ENCODE measurements around the gene CNPPD1. TPM values are rescaled to one million over a fixed set of nuclear protein-coding genes. Genes with fewer than 3 reads are reported as not detected.

Gene CNPPD1
- total and polyA plus RNA-seq, 4 donors: 27.5 to 57.5 (median 45.8) TPM

GRCh38 chr2:219218217-219218731 lies 41.5 kb upstream of the CNPPD1 start:
- Histone ChIP-seq H3K4me3 (ENCODE audit: low read depth, low read length) (peak overlapping the region; percentile 64), H3K4me1 (ENCODE audit: control insufficient read depth, insufficient read depth, low read length) (peaks cover 51% of the 10 kb centered on the region), H3K27me3 (ENCODE audit: control insufficient read depth, insufficient read depth, low read length) (no peaks in the 10 kb centered on the region), H3K27ac (ENCODE audit: low read depth, low read length) (peak overlapping the region; percentile 97), H3K36me3 (ENCODE audit: control insufficient read depth, insufficient read depth, low read length) (peaks cover 71% of the 10 kb centered on the region), H3K9me3 (ENCODE audit: control insufficient read depth, insufficient read depth, low read length) (no peaks in the 10 kb centered on the region)
- peak in 3 of 6 donors; percentile 59 to 67 (median 61) for DNase-seq (ENCODE audit: low read depth in 4 of 6, low spot score in 6 of 6)
- under 1% methylated on average over 37 of the region's 37 CpGs for WGBS (ENCODE audit: insufficient coverage)

GRCh38 chr2:219216535-219216915 lies 39.8 kb upstream of the CNPPD1 start:
- no peak overlapping the region for H3K4me3 ChIP-seq (ENCODE audit: low read depth, low read length)
- WGBS (ENCODE audit: insufficient coverage): 90% methylated on average over 6 of the region's 6 CpGs
- peaks cover 69% of the 10 kb centered on the region for H3K36me3 ChIP-seq (ENCODE audit: control insufficient read depth, insufficient read depth, low read length)
- no peaks in the 10 kb centered on the region for H3K9me3 ChIP-seq (ENCODE audit: control insufficient read depth, insufficient read depth, low read length)
- no peak for DNase-seq (ENCODE audit: low read depth in 4 of 6, low spot score in 6 of 6)
- peaks cover 51% of the 10 kb centered on the region for H3K4me1 ChIP-seq (ENCODE audit: control insufficient read depth, insufficient read depth, low read length)
- no peaks in the 10 kb centered on the region for H3K27me3 ChIP-seq (ENCODE audit: control insufficient read depth, insufficient read depth, low read length)
- no peak overlapping the region for H3K27ac ChIP-seq (ENCODE audit: low read depth, low read length)

- no peak for DNase-seq (ENCODE audit: low read depth in 4 of 6, low spot score in 6 of 6)
- WGBS (ENCODE audit: insufficient coverage): 94% methylated on average over 27 of the region's 27 CpGs
- H3K27ac ChIP-seq (ENCODE audit: low read depth, low read length): no peak overlapping the region
- H3K4me1 ChIP-seq (ENCODE audit: control insufficient read depth, insufficient read depth, low read length): peaks cover 50% of the 10 kb centered on the region
- peaks cover 69% of the 10 kb centered on the region for H3K36me3 ChIP-seq (ENCODE audit: control insufficient read depth, insufficient read depth, low read length)
- H3K4me3 ChIP-seq (ENCODE audit: low read depth, low read length): no peak overlapping the region
- no peaks in the 10 kb centered on the region for H3K27me3 ChIP-seq (ENCODE audit: control insufficient read depth, insufficient read depth, low read length)
- no peaks in the 10 kb centered on the region for H3K9me3 ChIP-seq (ENCODE audit: control insufficient read depth, insufficient read depth, low read length)
Observed at GRCh38 chr2:219215871-219216534, 39.3 kb upstream of the CNPPD1 start.

- Histone ChIP-seq H3K4me1 (ENCODE audit: control insufficient read depth, insufficient read depth, low read length) (peaks cover 40% of the 10 kb centered on the region), H3K9me3 (ENCODE audit: control insufficient read depth, insufficient read depth, low read length) (no peaks in the 10 kb centered on the region), H3K4me3 (ENCODE audit: low read depth, low read length) (no peak overlapping the region), H3K27me3 (ENCODE audit: control insufficient read depth, insufficient read depth, low read length) (no peaks in the 10 kb centered on the region), H3K36me3 (ENCODE audit: control insufficient read depth, insufficient read depth, low read length) (peaks cover 69% of the 10 kb centered on the region), H3K27ac (ENCODE audit: low read depth, low read length) (no peak overlapping the region)
- no peak for DNase-seq (ENCODE audit: low read depth in 4 of 6, low spot score in 6 of 6)
- WGBS (ENCODE audit: insufficient coverage): 99% methylated on average over 5 of the region's 6 CpGs
Observed at GRCh38 chr2:219214786-219215185, 38.1 kb upstream of the CNPPD1 start.

GRCh38 chr2:219214141-219214540 lies 37.4 kb upstream of the CNPPD1 start:
- Histone ChIP-seq H3K27me3 (ENCODE audit: control insufficient read depth, insufficient read depth, low read length) (no peaks in the 10 kb centered on the region), H3K4me3 (ENCODE audit: low read depth, low read length) (no peak overlapping the region), H3K36me3 (ENCODE audit: control insufficient read depth, insufficient read depth, low read length) (peaks cover 67% of the 10 kb centered on the region), H3K4me1 (ENCODE audit: control insufficient read depth, insufficient read depth, low read length) (peaks cover 33% of the 10 kb centered on the region), H3K27ac (ENCODE audit: low read depth, low read length) (no peak overlapping the region), H3K9me3 (ENCODE audit: control insufficient read depth, insufficient read depth, low read length) (no peaks in the 10 kb centered on the region)
- 98% methylated on average over 10 of the region's 15 CpGs for WGBS (ENCODE audit: insufficient coverage)
- DNase-seq (ENCODE audit: low read depth in 4 of 6, low spot score in 6 of 6): no peak

GRCh38 chr2:219213486-219214071 lies 36.9 kb upstream of the CNPPD1 start:
- DNase-seq (ENCODE audit: low read depth in 4 of 6, low spot score in 6 of 6): no peak
- 93% methylated on average over 10 of the region's 10 CpGs for WGBS (ENCODE audit: insufficient coverage)
- Histone ChIP-seq H3K27ac (ENCODE audit: low read depth, low read length) (no peak overlapping the region), H3K27me3 (ENCODE audit: control insufficient read depth, insufficient read depth, low read length) (no peaks in the 10 kb centered on the region), H3K4me1 (ENCODE audit: control insufficient read depth, insufficient read depth, low read length) (peaks cover 28% of the 10 kb centered on the region), H3K36me3 (ENCODE audit: control insufficient read depth, insufficient read depth, low read length) (peaks cover 72% of the 10 kb centered on the region), H3K4me3 (ENCODE audit: low read depth, low read length) (no peak overlapping the region), H3K9me3 (ENCODE audit: control insufficient read depth, insufficient read depth, low read length) (no peaks in the 10 kb centered on the region)

- Histone ChIP-seq H3K4me1 (ENCODE audit: control insufficient read depth, insufficient read depth, low read length) (peaks cover 27% of the 10 kb centered on the region), H3K9me3 (ENCODE audit: control insufficient read depth, insufficient read depth, low read length) (no peaks in the 10 kb centered on the region), H3K36me3 (ENCODE audit: control insufficient read depth, insufficient read depth, low read length) (peaks cover 77% of the 10 kb centered on the region), H3K27ac (ENCODE audit: low read depth, low read length) (no peak overlapping the region), H3K27me3 (ENCODE audit: control insufficient read depth, insufficient read depth, low read length) (no peaks in the 10 kb centered on the region), H3K4me3 (ENCODE audit: low read depth, low read length) (no peak overlapping the region)
- DNase-seq (ENCODE audit: low read depth in 4 of 6, low spot score in 6 of 6): no peak
- WGBS (ENCODE audit: insufficient coverage): 95% methylated on average over 8 of the region's 8 CpGs
Observed at GRCh38 chr2:219213026-219213415, 36.3 kb upstream of the CNPPD1 start.

- Histone ChIP-seq H3K9me3 (ENCODE audit: control insufficient read depth, insufficient read depth, low read length) (no peaks in the 10 kb centered on the region), H3K36me3 (ENCODE audit: control insufficient read depth, insufficient read depth, low read length) (peaks cover 69% of the 10 kb centered on the region), H3K27me3 (ENCODE audit: control insufficient read depth, insufficient read depth, low read length) (no peaks in the 10 kb centered on the region), H3K4me3 (ENCODE audit: low read depth, low read length) (no peak overlapping the region), H3K27ac (ENCODE audit: low read depth, low read length) (no peak overlapping the region), H3K4me1 (ENCODE audit: control insufficient read depth, insufficient read depth, low read length) (peaks cover 22% of the 10 kb centered on the region)
- no peak for DNase-seq (ENCODE audit: low read depth in 4 of 6, low spot score in 6 of 6)
- 100% methylated on average over 1 of the region's 9 CpGs for WGBS (ENCODE audit: insufficient coverage)
Observed at GRCh38 chr2:219210886-219211362, 34.2 kb upstream of the CNPPD1 start.

- peaks cover 20% of the 10 kb centered on the region for H3K4me1 ChIP-seq (ENCODE audit: control insufficient read depth, insufficient read depth, low read length)
- peaks cover 63% of the 10 kb centered on the region for H3K36me3 ChIP-seq (ENCODE audit: control insufficient read depth, insufficient read depth, low read length)
- H3K27me3 ChIP-seq (ENCODE audit: control insufficient read depth, insufficient read depth, low read length): no peaks in the 10 kb centered on the region
- no peak for DNase-seq (ENCODE audit: low read depth in 4 of 6, low spot score in 6 of 6)
- WGBS (ENCODE audit: insufficient coverage): 95% methylated on average over 24 of the region's 24 CpGs
- no peak overlapping the region for H3K4me3 ChIP-seq (ENCODE audit: low read depth, low read length)
- H3K9me3 ChIP-seq (ENCODE audit: control insufficient read depth, insufficient read depth, low read length): no peaks in the 10 kb centered on the region
- no peak overlapping the region for H3K27ac ChIP-seq (ENCODE audit: low read depth, low read length)
Observed at GRCh38 chr2:219210196-219210885, 33.6 kb upstream of the CNPPD1 start.

Measured in spinal cord (tissue), 10 donors.